ENCODE results near the gene RCVRN. TPM values are rescaled to one million over a fixed set of nuclear protein-coding genes. Genes with fewer than 3 reads are reported as not detected.

RCVRN gene
- total and polyA plus RNA-seq, 2 of the 13 experiments (the other 11 are each of a cell fraction or from before 2014, with no cell fraction given) = not detected

DNA sequence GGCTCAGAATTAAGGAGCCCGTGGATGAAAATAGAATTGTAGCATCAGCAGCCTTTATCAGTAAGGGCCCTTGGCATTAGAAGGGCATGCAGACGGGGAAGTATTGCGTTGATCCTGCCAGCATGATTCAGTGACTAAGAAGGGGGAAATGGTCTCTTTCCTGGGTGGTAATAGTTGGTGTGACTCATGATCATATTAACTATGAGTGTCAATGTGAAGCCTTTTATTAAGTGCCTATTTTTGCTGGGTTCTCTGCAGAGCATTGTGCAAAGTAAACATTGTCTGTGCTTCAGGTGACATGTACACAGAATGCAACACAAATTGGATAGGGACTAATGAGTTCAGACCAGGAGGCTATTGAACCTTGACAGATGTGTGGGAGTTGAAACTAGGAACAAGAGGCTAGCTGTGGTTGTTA is 24.5 kb downstream of the RCVRN start:
- Histone ChIP-seq H4K20me1 (ENCODE audit: insufficient read depth, low read length) (no peaks in the 10 kb centered on the region), H3K4me2 (ENCODE audit: low read depth, low read length) (no peak overlapping the region), H3K27ac (ENCODE audit: extremely low read length, insufficient read depth, low read length) (no peak overlapping the region), H3K9me3 (ENCODE audit: low read length) (peaks cover 17% of the 10 kb centered on the region), H3K4me1 (ENCODE audit: insufficient read depth, low read length) (no peaks in the 10 kb centered on the region), H3K9ac (ENCODE audit: insufficient read depth, low read depth, low read length) (no peak overlapping the region), H3K36me3 (replicated peaks in 1 of 2; ENCODE audit: control insufficient read depth in 1 of 2, insufficient read depth in 2 of 2, low read length in 2 of 2) (no peaks in the 10 kb centered on the region), H3K79me2 (ENCODE audit: insufficient read depth, low read length) (no peaks in the 10 kb centered on the region), H3K27me3 (ENCODE audit: control insufficient read depth in 1 of 2, insufficient read depth in 2 of 2, low read length in 2 of 2) (peaks cover under 1 to 18% of the 10 kb centered on the region in 2 experiments; a peak in 4 of 5 replicates), H2AFZ (ENCODE audit: low read length) (no peak overlapping the region), H3K4me3 (replicated peaks in 1 of 3; ENCODE audit: insufficient read depth in 1 of 3, low read depth in 2 of 3, low read length in 3 of 3) (no peak overlapping the region)
- ATAC-seq = no peak
- in situ Hi-C loops (cut with HindIII; ENCODE audit: extremely low pct_ligation_motif_present, low pct_unique_long_range_greater_than_20kb) (no loop called here), intact Hi-C loops (cut with micrococcal nuclease; ENCODE audit: unreplicated experiment) (no loop called here)
- WGBS (ENCODE audit: low lambda C conversion rate) = 0% methylated on average over 3 of the region's 3 CpGs
- no TSS peak for BruUV-seq (replicated peaks)
- DNase-seq (ENCODE audit: low spot score) = no peak
- FAIRE-seq = no peak
- POLR2A ChIA-PET = no interaction called here
- TF ChIP-seq KLF12 (CRISPR knock-in tag; IDR thresholded peaks at IDR 0.05; ENCODE audit: borderline replicate concordance) (no peak), RFXAP (CRISPR knock-in tag; IDR thresholded peaks at IDR 0.05; ENCODE audit: borderline replicate concordance) (no peak), NFE2L1 (CRISPR knock-in tag; IDR thresholded peaks at IDR 0.05; ENCODE audit: borderline replicate concordance) (no peak), ZNF207 (IDR thresholded peaks at IDR 0.05; ENCODE audit: borderline replicate concordance) (no peak)
- CTCF ChIA-PET (ENCODE audit: low intra/inter-chr PET ratio, low total read pairs) = no interaction called here

DNA sequence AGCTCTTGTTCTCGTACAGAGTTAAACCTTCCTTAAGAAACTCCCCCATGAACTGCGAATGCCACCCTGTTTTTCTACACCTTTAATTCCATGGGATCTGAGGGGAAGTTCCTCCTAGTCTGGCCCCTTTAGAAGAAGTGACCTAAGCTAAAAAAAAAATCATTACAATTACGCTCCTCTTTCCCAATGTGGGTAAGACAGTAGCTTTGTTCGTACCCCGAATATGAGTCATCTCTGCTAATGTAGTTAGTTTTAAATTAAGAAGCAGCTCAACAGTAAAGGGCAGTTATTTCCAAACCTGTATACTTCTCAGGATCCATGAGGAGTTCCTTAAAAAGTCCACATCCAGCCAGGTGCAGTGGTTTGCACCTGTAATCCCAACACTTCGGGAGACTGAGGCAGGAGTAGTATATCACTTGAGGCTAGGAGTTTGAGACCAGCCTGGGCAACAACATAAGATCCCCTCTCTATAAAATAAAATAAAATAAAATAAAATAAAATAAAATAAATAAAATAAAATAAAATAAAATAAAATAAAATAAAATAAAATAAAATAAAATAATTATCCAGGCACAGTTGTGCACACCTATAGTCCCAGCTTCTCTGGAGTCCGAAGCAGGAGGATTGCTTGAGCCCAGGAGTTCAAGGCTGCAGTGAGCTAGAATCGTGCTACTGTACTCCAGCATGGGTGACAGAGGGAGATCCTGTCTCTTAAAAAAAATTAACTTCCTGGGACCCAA is 26.1 kb downstream of the RCVRN start:
- intact Hi-C loops (cut with micrococcal nuclease; ENCODE audit: unreplicated experiment) = no loop called here
- H3K4me3 ChIP-seq (replicated peaks in 1 of 3; ENCODE audit: insufficient read depth in 1 of 3, low read depth in 2 of 3, low read length in 3 of 3) = no peak overlapping the region
- in situ Hi-C loops (cut with HindIII; ENCODE audit: extremely low pct_ligation_motif_present, low pct_unique_long_range_greater_than_20kb) = no loop called here
- no peaks in the 10 kb centered on the region for H3K79me2 ChIP-seq (ENCODE audit: insufficient read depth, low read length)
- no peak for FAIRE-seq
- WGBS (ENCODE audit: low lambda C conversion rate) = 11% methylated on average over 8 of the region's 8 CpGs
- H3K9ac ChIP-seq (ENCODE audit: insufficient read depth, low read depth, low read length) = no peak overlapping the region
- no peaks in the 10 kb centered on the region for H4K20me1 ChIP-seq (ENCODE audit: insufficient read depth, low read length)
- no peaks in the 10 kb centered on the region for H3K4me1 ChIP-seq (ENCODE audit: insufficient read depth, low read length)
- ChIA-PET CTCF (ENCODE audit: low intra/inter-chr PET ratio, low total read pairs) (no interaction called here), POLR2A (no interaction called here)
- peaks cover 17% of the 10 kb centered on the region for H3K9me3 ChIP-seq (ENCODE audit: low read length)
- no peak overlapping the region for H3K4me2 ChIP-seq (ENCODE audit: low read depth, low read length)
- no peak overlapping the region for H2AFZ ChIP-seq (ENCODE audit: low read length)
- BruUV-seq (replicated peaks) = no TSS peak
- no peaks in the 10 kb centered on the region for H3K36me3 ChIP-seq (replicated peaks in 1 of 2; ENCODE audit: control insufficient read depth in 1 of 2, insufficient read depth in 2 of 2, low read length in 2 of 2)
- peaks cover 1 to 30% of the 10 kb centered on the region in 2 experiments; a peak in 4 of 5 replicates for H3K27me3 ChIP-seq (ENCODE audit: control insufficient read depth in 1 of 2, insufficient read depth in 2 of 2, low read length in 2 of 2)
- no peak for ATAC-seq
- H3K27ac ChIP-seq (ENCODE audit: extremely low read length, insufficient read depth, low read length) = no peak overlapping the region
- no peak for DNase-seq (ENCODE audit: low spot score)
- TF ChIP-seq, protein P1, sequence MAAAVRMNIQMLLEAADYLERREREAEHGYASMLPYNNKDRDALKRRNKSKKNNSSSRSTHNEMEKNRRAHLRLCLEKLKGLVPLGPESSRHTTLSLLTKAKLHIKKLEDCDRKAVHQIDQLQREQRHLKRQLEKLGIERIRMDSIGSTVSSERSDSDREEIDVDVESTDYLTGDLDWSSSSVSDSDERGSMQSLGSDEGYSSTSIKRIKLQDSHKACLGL (CRISPR knock-in tag; IDR thresholded peaks at IDR 0.05) = no peak
- TF ChIP-seq EEA1 (CRISPR knock-in tag; IDR thresholded peaks at IDR 0.05; ENCODE audit: borderline replicate concordance) (no peak), ZNF496 (CRISPR knock-in tag; IDR thresholded peaks at IDR 0.05; ENCODE audit: insufficient replicate concordance) (no peak), ADNP (CRISPR knock-in tag; IDR thresholded peaks at IDR 0.05) (no peak), MED1 (CRISPR knock-in tag; IDR thresholded peaks at IDR 0.05) (no peak), ZNF550 (CRISPR knock-in tag; IDR thresholded peaks at IDR 0.05; ENCODE audit: borderline replicate concordance) (no peak), ZNF17 (CRISPR knock-in tag; IDR thresholded peaks at IDR 0.05) (no peak), GABPA (IDR thresholded peaks at IDR 0.05; ENCODE audit: low read depth, low read length) (no peak), GABPA (CRISPR knock-in tag; IDR thresholded peaks at IDR 0.05; ENCODE audit: low read depth) (no peak), ZNF274 (CRISPR knock-in tag; IDR thresholded peaks at IDR 0.05) (no peak), ZIK1 (CRISPR knock-in tag; IDR thresholded peaks at IDR 0.05; ENCODE audit: borderline replicate concordance, low read depth) (no peak), GATA4 (IDR thresholded peaks at IDR 0.05; ENCODE audit: borderline replicate concordance, low read depth) (no peak)
- TF ChIP-seq, protein P2, sequence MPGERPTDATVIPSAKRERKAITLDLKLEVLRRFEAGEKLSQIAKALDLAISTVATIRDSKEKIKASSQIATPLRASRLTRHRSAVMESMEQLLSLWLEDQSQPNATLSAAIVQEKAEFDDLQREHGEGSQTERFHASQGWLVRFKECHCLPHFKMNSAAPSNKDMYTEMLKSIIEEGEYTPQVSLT (CRISPR knock-in tag; IDR thresholded peaks at IDR 0.05; ENCODE audit: borderline replicate concordance, low read depth) = no peak
- TF ChIP-seq, protein P3, sequence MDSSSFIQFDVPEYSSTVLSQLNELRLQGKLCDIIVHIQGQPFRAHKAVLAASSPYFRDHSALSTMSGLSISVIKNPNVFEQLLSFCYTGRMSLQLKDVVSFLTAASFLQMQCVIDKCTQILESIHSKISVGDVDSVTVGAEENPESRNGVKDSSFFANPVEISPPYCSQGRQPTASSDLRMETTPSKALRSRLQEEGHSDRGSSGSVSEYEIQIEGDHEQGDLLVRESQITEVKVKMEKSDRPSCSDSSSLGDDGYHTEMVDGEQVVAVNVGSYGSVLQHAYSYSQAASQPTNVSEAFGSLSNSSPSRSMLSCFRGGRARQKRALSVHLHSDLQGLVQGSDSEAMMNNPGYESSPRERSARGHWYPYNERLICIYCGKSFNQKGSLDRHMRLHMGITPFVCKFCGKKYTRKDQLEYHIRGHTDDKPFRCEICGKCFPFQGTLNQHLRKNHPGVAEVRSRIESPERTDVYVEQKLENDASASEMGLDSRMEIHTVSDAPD (CRISPR knock-in tag; IDR thresholded peaks at IDR 0.05) = no peak

Measured in HepG2 (cell line).